Esophagus muscularis mucosa (tissue), 3 donors: ENCODE measurements around the gene SPNS1.

Experiments
- POLR2A ChIP-seq: fragments of 450-650 bp; IDR thresholded peaks from one replicate; pipeline ENCODE4 v1.6.1; 2017; ENCODE audit warnings: antibody characterized with exemption, moderate library complexity, mild to moderate bottlenecking, low read depth
- POLR2AphosphoS5 ChIP-seq, 2 donors: sonication (generic); formaldehyde crosslinking; IDR thresholded peaks; one replicate each; pipeline ENCODE4 v1.6.1; 2017; ENCODE audit warnings: antibody characterized with exemption in 2 of 2
- TF ChIP-seq, protein P1 (sequence below), 3 experiments: fragments of 200-600 bp in 2 of 3; fragments of 450-650 bp in 1 of 3; sonication (generic) in 2 of 3; IDR thresholded peaks; one replicate each; pipeline ENCODE4 v1.5.1; 2017 to 2019; ENCODE audit warnings: antibody characterized with exemption in 3 of 3, mild to moderate bottlenecking in 2 of 3, moderate library complexity in 1 of 3

DNA sequence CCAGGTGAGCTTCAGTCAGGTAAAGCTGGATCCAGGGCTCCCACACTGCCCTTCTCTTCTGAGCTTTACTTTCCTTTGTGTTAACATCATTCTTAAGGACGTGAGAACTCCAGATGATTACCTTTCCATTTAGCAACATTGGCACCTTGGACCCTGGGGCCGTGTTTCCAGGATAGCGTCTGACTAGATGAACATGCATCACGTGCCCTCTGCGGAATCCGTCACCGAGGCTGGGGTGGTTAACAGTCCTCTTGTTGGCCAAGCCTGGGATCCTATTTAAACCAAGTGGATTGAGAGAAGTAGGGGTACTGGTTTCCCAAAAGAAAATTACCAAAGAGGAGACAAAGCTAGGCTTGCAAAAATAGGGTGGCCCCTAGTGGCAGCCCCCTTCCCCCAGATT is 6.4 kb downstream of the SPNS1 start:
- TF ChIP-seq POLR2A (no peak), POLR2AphosphoS5 (IDR thresholded peaks at IDR 0.05) (no peak)
- TF ChIP-seq, protein P1, sequence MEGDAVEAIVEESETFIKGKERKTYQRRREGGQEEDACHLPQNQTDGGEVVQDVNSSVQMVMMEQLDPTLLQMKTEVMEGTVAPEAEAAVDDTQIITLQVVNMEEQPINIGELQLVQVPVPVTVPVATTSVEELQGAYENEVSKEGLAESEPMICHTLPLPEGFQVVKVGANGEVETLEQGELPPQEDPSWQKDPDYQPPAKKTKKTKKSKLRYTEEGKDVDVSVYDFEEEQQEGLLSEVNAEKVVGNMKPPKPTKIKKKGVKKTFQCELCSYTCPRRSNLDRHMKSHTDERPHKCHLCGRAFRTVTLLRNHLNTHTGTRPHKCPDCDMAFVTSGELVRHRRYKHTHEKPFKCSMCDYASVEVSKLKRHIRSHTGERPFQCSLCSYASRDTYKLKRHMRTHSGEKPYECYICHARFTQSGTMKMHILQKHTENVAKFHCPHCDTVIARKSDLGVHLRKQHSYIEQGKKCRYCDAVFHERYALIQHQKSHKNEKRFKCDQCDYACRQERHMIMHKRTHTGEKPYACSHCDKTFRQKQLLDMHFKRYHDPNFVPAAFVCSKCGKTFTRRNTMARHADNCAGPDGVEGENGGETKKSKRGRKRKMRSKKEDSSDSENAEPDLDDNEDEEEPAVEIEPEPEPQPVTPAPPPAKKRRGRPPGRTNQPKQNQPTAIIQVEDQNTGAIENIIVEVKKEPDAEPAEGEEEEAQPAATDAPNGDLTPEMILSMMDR (IDR thresholded peaks at IDR 0.05) = no peak
